HepG2 (cell line): ENCODE results near the gene PDXDC1. TPM values are rescaled to one million over a fixed set of nuclear protein-coding genes. Genes with fewer than 3 reads are reported as not detected.

Experiments used
- ATAC-seq: fragments of 200-7000 bp; cut with Tn5 transposase; 3 replicates; pipeline ENCODE4 v1.9.1; 2020; ENCODE audit warnings: mild to moderate bottlenecking, moderate library complexity
- BruUV-seq: library from RNA; stranded (reverse); fragments of 400-500 nt; replicated peaks from 2 replicates; lab custom pipeline; 2021; lab: Mats Ljungman, UMichigan
- CTCF ChIA-PET: fragments of 300-600 bp; formaldehyde crosslinking; extraction: SDS; loops from one replicate; lab custom pipeline; 2021; ENCODE audit warnings: low total read pairs, inconsistent platforms, low intra/inter-chr PET ratio; lab: Yijun Ruan, JAX
- POLR2A ChIA-PET: fragments of 350-600 bp; sonication (Branson Sonifier 250); formaldehyde crosslinking; loops from one replicate; lab custom pipeline; 2020; ENCODE audit warnings: antibody characterized with exemption, inconsistent platforms; lab: Yijun Ruan, JAX
- DNase-seq: peaks from one replicate; pipeline ENCODE4 v3.0.0-alpha.2; 2015; ENCODE audit warnings: low spot score
- FAIRE-seq: peaks from 3 replicates; lab custom pipeline; 2011; peaks lifted over from hg19 to GRCh38; lab: Jason Lieb, UNC
- H2AFZ ChIP-seq: one replicate; pipeline ENCODE4 v1.6.1; 2011; ENCODE audit warnings: low read length, inconsistent platforms
- H3K27ac ChIP-seq: fragments of 300-600 bp; 3 replicates; pipeline ENCODE4 v1.8.0; 2011; ENCODE audit warnings: mixed run types, mild to moderate bottlenecking, mixed read lengths, low read length, inconsistent platforms; ENCODE audit not compliant: insufficient read depth; ENCODE audit errors: extremely low read length
- H3K27me3 ChIP-seq, 2 experiments: fragments of 200-600 bp in 1 of 2; 2 replicates in 1 of 2; 3 replicates in 1 of 2; pipeline versions ENCODE4 v1.6.0 to v1.8.0; 2011; ENCODE audit warnings: low read length in 2 of 2, mild to moderate bottlenecking in 2 of 2, moderate library complexity in 2 of 2, inconsistent platforms in 1 of 2; ENCODE audit not compliant: insufficient read depth in 2 of 2, control insufficient read depth in 1 of 2
- H3K36me3 ChIP-seq, 2 experiments: fragments of 200-600 bp in 1 of 2; replicated peaks in 1 of 2; 2 replicates in 1 of 2; 3 replicates in 1 of 2; pipeline versions ENCODE4 v1.5.1 to v1.8.0; 2011; ENCODE audit warnings: low read length in 2 of 2, inconsistent platforms in 1 of 2; ENCODE audit not compliant: insufficient read depth in 2 of 2, control insufficient read depth in 1 of 2
- H3K4me1 ChIP-seq: 2 replicates; pipeline ENCODE4 v1.5.1; 2012; ENCODE audit warnings: low read length, inconsistent platforms; ENCODE audit not compliant: insufficient read depth
- H3K4me2 ChIP-seq: 2 replicates; pipeline ENCODE4 v1.6.0; 2011; ENCODE audit warnings: low read depth, low read length, inconsistent platforms
- H3K4me3 ChIP-seq, 3 experiments: fragments of 200-600 bp in 1 of 3; sonication (generic), shearing (Covaris generic) in 1 of 3; replicated peaks in 1 of 3; 2 replicates each; pipeline ENCODE4 v1.5.1; 2011 to 2016; ENCODE audit warnings: low read length in 3 of 3, inconsistent platforms in 2 of 3, low read depth in 2 of 3, mild to moderate bottlenecking in 2 of 3, control low read depth in 1 of 3, mixed read lengths in 1 of 3; ENCODE audit not compliant: insufficient read depth in 1 of 3
- H3K79me2 ChIP-seq: one replicate; pipeline ENCODE4 v1.6.1; 2011; ENCODE audit warnings: low read length, inconsistent platforms; ENCODE audit not compliant: insufficient read depth
- H3K9ac ChIP-seq: 2 replicates; pipeline ENCODE4 v1.6.0; 2011; ENCODE audit warnings: mild to moderate bottlenecking, low read depth, low read length, inconsistent platforms; ENCODE audit not compliant: insufficient read depth
- H3K9me3 ChIP-seq: 2 replicates; pipeline ENCODE4 v1.5.1; 2012; ENCODE audit warnings: mild to moderate bottlenecking, low read length
- H4K20me1 ChIP-seq: 2 replicates; pipeline ENCODE4 v1.6.0; 2011; ENCODE audit warnings: inconsistent platforms, mild to moderate bottlenecking, low read length, moderate library complexity; ENCODE audit not compliant: insufficient read depth
- AGO2 ChIP-seq: fragments of 200-400 bp; formaldehyde crosslinking; optimal IDR thresholded peaks from 2 replicates; pipeline ENCODE3; 2017; ENCODE audit warnings: mild to moderate bottlenecking, low read depth, low read length, moderate library complexity
- CBFB ChIP-seq: sonication (generic); formaldehyde crosslinking; IDR thresholded peaks from 2 replicates; pipeline ENCODE4 v1.4.0; 2020; ENCODE audit warnings: missing genetic modification reagents
- CC2D1A ChIP-seq: sonication (generic); formaldehyde crosslinking; IDR thresholded peaks from 2 replicates; pipeline ENCODE4 v1.8.1; 2023; ENCODE audit warnings: mild to moderate bottlenecking, missing genetic modification reagents
- DDIT3 ChIP-seq: sonication (generic); formaldehyde crosslinking; IDR thresholded peaks from 2 replicates; pipeline ENCODE4 v1.4.0; 2020; ENCODE audit warnings: mild to moderate bottlenecking, missing genetic modification reagents
- FOXP1 ChIP-seq, 2 experiments: fragments of 450-650 bp in 1 of 2; IDR thresholded peaks; 2 replicates each; pipeline ENCODE4 v1.6.1; 2017 to 2018; ENCODE audit warnings: antibody characterized with exemption in 1 of 2
- GTF2F1 ChIP-seq: fragments of 150-350 bp; IDR thresholded peaks from 2 replicates; pipeline ENCODE4 v1.6.1; 2014; ENCODE audit warnings: low read length
- HIC2 ChIP-seq: sonication (generic); formaldehyde crosslinking; IDR thresholded peaks from 2 replicates; pipeline ENCODE4 v1.9.0; 2022; ENCODE audit warnings: low read depth, missing genetic modification reagents
- PHF21A ChIP-seq: sonication (generic); formaldehyde crosslinking; IDR thresholded peaks from 2 replicates; pipeline ENCODE4 v1.5.0; 2020; ENCODE audit warnings: mild to moderate bottlenecking, missing genetic modification reagents
- STAG1 ChIP-seq: sonication (generic); formaldehyde crosslinking; IDR thresholded peaks from 2 replicates; pipeline ENCODE4 v1.4.0; 2020; ENCODE audit warnings: missing genetic modification reagents
- ZNF274 ChIP-seq: sonication (generic); formaldehyde crosslinking; IDR thresholded peaks from 2 replicates; pipeline ENCODE4 v1.5.1; 2020; ENCODE audit warnings: mild to moderate bottlenecking, missing genetic modification reagents
- ZNF709 ChIP-seq: sonication (generic); formaldehyde crosslinking; IDR thresholded peaks from 2 replicates; pipeline ENCODE4 v1.5.0; 2020; ENCODE audit warnings: mild to moderate bottlenecking, missing genetic modification reagents
- ZNF770 ChIP-seq: sonication (generic); formaldehyde crosslinking; IDR thresholded peaks from 2 replicates; pipeline ENCODE4 v1.5.0; 2020; ENCODE audit warnings: mild to moderate bottlenecking, missing genetic modification reagents
- WGBS: methylation state at CpG from one replicate; pipeline ENCODE4 v1.1.6; 2017; ENCODE audit warnings: low lambda C conversion rate; 5-methylcytosine and 5-hydroxymethylcytosine counted together
- in situ Hi-C: cut with HindIII; loops from 2 replicates; pipeline ENCODE4 v1.10.0; 2017; ENCODE audit warnings: low pct_unique_long_range_greater_than_20kb; ENCODE audit not compliant: extremely low pct_ligation_motif_present
- intact Hi-C: fragments of 100-400 bp; cut with micrococcal nuclease; formaldehyde crosslinking; loops from one replicate; pipeline ENCODE4 v1.10.0; 2022; ENCODE audit not compliant: unreplicated experiment
- polyA plus RNA-seq, 8 experiments: library from polyadenylated mRNA; depleted of rRNA in 3 of 8; stranded (reverse) in 7 of 8; unstranded in 1 of 8; fragments of >200 nt; fragmentation: Illumina TruSeq in 4 of 8; extraction: Trizol in 4 of 8; gene quantifications; 2 replicates each; pipeline versions ENCODE4 v1.2.1 to v1.2.3, GENCODE V29; 2011 to 2016; ENCODE audit warnings: low read depth in 4 of 8, missing spikeins in 1 of 8, mixed read lengths in 1 of 8; ENCODE audit not compliant: insufficient read depth in 1 of 8
- total RNA-seq, 5 experiments: library from RNA; depleted of rRNA; stranded (reverse); fragments of >200 nt; fragmentation: Illumina TruSeq; extraction: Trizol; gene quantifications; 2 replicates each; pipeline ENCODE4 v1.2.3, GENCODE V29; 2016; ENCODE audit warnings: low read depth in 1 of 5
- TF ChIP-seq, protein P1 (sequence below): sonication (generic); formaldehyde crosslinking; IDR thresholded peaks from 2 replicates; pipeline ENCODE4 v1.4.0; 2020; ENCODE audit warnings: mild to moderate bottlenecking, low read depth, missing genetic modification reagents
- TF ChIP-seq, protein P2 (sequence below): fragments of 450-650 bp; IDR thresholded peaks from 2 replicates; pipeline ENCODE4 v1.6.1; 2017; ENCODE audit warnings: mild to moderate bottlenecking

The PDXDC1 gene
- total and polyA plus RNA-seq, 2 of the 13 experiments (the other 11 are each of a cell fraction or from before 2014, with no cell fraction given): 133 to 169 TPM

DNA sequence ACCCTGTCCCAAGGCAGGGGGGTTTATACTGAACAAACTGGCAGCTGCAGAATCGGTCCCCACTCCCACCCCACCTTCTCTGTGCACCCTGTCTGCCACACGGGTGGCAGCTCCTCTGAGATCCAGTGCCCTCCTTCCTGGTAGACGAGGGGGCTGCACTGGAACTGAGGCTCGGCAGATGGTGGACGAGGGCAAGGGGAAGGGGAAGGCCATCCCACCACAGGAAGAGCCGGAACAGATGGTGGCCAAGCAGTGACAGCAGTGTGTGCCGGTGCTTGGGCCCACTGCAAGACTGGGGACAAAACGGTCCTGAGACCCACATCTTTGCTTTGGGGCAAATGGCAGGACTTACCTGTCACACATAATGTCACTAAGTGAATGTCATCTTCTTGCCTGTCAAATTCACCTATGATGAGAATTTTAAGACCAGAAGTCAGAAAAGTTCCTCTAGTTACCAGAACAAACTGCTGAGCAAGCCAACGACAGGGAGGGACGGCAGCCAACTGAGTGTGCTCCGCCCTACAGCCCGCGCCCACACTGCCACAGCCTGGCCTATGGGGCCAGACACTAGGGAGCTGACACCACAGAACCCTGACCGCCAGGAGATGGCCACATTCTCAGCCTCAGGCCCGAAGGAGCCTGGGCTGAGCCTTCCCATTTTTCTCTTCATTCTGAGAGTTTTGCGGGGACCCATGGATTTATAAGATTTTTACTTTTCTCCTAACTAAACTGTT is 66.6 kb downstream of the PDXDC1 start (continued):
- TF ChIP-seq ZNF274 (CRISPR knock-in tag) (0 out of 2 replicates have a peak, but pooled peaks have one; percentile 49), DDIT3 (no peak), AGO2 (peak; percentile 84), FOXP1 (IDR thresholded peaks at IDR 0.05) (no peak), FOXP1 (CRISPR knock-in tag; IDR thresholded peaks at IDR 0.05) (no peak)

GRCh38 chr16:15043344-15043743 is 68.5 kb downstream of the PDXDC1 start:
- POLR2A ChIA-PET: interaction anchor here (0.7 kb wide), 1 partner anchor 9 kb away, joined by 3 read pairs; no protein-coding TSS in a partner anchor
- Histone ChIP-seq H3K27ac (no peak overlapping the region), H2AFZ (no peak overlapping the region), H4K20me1 (peaks cover 4% of the 10 kb centered on the region; the same call in 1 of the 2 replicates), H3K79me2 (peaks cover under 1% of the 10 kb centered on the region), H3K9ac (no peak overlapping the region), H3K4me1 (no peaks in the 10 kb centered on the region), H3K36me3 (peaks cover 40 to 63% of the 10 kb centered on the region in 2 experiments), H3K4me3 (no peak overlapping the region), H3K4me2 (no peak overlapping the region), H3K9me3 (no peaks in the 10 kb centered on the region), H3K27me3 (no peaks in the 10 kb centered on the region)
- CTCF ChIA-PET: no interaction called here
- WGBS: 93% methylated on average over 5 of the region's 5 CpGs
- FAIRE-seq (no peak), DNase-seq (no peak), ATAC-seq (no peak)
- intact Hi-C loops (no loop called here), in situ Hi-C loops (no loop called here)
- no TSS peak for BruUV-seq
- TF ChIP-seq, protein P1, sequence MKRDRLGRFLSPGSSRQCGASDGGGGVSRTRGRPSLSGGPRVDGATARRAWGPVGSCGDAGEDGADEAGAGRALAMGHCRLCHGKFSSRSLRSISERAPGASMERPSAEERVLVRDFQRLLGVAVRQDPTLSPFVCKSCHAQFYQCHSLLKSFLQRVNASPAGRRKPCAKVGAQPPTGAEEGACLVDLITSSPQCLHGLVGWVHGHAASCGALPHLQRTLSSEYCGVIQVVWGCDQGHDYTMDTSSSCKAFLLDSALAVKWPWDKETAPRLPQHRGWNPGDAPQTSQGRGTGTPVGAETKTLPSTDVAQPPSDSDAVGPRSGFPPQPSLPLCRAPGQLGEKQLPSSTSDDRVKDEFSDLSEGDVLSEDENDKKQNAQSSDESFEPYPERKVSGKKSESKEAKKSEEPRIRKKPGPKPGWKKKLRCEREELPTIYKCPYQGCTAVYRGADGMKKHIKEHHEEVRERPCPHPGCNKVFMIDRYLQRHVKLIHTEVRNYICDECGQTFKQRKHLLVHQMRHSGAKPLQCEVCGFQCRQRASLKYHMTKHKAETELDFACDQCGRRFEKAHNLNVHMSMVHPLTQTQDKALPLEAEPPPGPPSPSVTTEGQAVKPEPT (CRISPR knock-in tag): no peak
- TF ChIP-seq ZNF709 (CRISPR knock-in tag): no peak
- TF ChIP-seq CC2D1A (CRISPR knock-in tag): no peak
- no peak for TF ChIP-seq STAG1 (CRISPR knock-in tag)
- no peak for TF ChIP-seq HIC2
- no peak for TF ChIP-seq PHF21A (CRISPR knock-in tag)
- TF ChIP-seq, protein P2, sequence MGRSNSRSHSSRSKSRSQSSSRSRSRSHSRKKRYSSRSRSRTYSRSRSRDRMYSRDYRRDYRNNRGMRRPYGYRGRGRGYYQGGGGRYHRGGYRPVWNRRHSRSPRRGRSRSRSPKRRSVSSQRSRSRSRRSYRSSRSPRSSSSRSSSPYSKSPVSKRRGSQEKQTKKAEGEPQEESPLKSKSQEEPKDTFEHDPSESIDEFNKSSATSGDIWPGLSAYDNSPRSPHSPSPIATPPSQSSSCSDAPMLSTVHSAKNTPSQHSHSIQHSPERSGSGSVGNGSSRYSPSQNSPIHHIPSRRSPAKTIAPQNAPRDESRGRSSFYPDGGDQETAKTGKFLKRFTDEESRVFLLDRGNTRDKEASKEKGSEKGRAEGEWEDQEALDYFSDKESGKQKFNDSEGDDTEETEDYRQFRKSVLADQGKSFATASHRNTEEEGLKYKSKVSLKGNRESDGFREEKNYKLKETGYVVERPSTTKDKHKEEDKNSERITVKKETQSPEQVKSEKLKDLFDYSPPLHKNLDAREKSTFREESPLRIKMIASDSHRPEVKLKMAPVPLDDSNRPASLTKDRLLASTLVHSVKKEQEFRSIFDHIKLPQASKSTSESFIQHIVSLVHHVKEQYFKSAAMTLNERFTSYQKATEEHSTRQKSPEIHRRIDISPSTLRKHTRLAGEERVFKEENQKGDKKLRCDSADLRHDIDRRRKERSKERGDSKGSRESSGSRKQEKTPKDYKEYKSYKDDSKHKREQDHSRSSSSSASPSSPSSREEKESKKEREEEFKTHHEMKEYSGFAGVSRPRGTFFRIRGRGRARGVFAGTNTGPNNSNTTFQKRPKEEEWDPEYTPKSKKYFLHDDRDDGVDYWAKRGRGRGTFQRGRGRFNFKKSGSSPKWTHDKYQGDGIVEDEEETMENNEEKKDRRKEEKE: no peak
- peak; percentile 93 for TF ChIP-seq ZNF770 (CRISPR knock-in tag)
- TF ChIP-seq CBFB (CRISPR knock-in tag): no peak
- TF ChIP-seq GTF2F1: no peak
